HG03064 (cell line): ENCODE data around the gene CCSAP.
"Not testable (repeated sequence)": the region's sequence is repeated elsewhere in the genome, so short reads cannot be mapped to it uniquely, and the experiment has no call there.

Experiments used
- ATAC-seq: cut with Tn5 transposase; IDR thresholded peaks from one replicate; pipeline ENCODE4 v1.9.1; 2021; ENCODE audit warnings: low read depth; ENCODE audit not compliant: unreplicated experiment

CCSAP gene

GRCh38 chr1:229293528-229294204 lies 49.2 kb downstream of the CCSAP start:
- no peak for ATAC-seq

DNA sequence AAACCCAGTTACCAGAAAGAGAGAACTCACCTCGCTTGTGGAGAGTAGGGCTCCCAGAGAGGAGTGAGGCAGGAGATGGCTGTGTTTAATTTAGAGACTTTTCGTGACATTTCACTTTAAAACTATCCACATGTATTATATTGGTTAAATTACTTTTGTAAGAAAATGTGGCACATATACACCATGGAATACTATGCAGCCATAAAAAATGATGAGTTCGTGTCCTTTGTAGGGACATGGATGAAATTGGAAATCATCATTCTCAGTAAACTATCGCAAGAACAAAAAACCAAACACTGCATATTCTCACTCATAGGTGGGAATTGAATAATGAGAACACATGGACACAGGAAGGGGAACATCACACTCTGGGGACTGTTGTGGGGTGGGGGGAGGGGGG lies 51.2 kb downstream of the CCSAP start:
- not testable (repeated sequence) for ATAC-seq

- ATAC-seq: no peak
Observed at GRCh38 chr1:229288516-229288915, 54.3 kb downstream of the CCSAP start.

DNA sequence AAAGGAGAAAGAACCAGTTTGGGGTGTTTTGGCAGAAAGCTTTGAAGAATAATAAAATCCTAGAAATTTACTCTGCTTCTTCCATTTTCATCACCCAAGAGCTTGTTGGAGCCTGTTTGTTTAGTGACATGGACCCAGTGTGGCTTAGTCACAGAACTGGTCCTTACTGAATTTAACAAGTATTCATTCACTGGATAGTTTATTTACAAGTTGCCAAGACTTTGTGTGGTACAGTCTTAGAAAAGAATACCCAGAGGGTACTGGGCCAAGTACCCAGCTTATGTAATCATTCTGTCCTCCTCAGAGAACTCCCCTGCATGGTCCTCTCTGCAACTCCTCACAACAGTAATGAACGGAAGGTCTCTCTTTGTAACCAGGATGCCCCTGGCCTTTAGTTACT lies 55.6 kb downstream of the CCSAP start:
- no peak for ATAC-seq

- no peak for ATAC-seq
Observed at GRCh38 chr1:229286099-229286766, 56.6 kb downstream of the CCSAP start.

DNA sequence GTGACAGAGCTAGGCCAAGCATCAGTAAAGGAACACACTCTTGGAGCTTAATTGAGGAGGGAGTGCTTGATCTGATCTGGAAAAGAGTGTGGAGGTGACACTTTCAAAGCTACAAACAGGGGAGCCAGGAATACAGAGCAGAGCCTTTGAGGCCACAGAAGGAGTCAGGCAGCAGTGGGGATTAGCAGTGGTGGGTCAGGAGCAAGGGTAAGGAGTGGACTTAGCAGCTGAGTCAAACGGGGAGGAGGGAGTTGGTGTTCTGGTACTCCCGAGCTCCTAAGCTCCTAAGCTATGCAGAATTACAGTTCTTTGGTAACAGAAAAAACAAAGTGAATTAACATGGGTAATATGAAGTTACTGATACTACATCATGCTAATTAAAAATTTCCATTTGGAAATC lies 57.4 kb downstream of the CCSAP start:
- no peak for ATAC-seq

DNA sequence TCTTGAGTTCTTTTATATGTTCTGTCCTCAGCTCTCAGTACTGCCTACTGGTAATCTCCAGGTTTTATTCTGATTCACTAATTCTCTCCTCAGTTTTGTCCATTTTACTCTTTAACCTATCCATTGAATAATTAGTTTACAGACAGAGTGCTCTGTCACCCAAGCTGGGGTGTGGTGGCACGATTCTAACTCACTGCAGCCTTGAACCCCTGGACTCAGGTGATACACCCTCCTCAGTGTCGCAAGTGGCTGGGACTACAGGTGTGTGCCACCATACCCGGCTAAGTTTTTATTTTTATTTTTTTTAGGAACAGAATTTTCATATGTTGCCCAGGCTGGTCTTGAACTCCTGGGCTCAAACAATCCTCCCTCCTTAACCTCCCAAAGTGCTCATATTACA lies 58.0 kb downstream of the CCSAP start:
- no peak for ATAC-seq

GRCh38 chr1:229283183-229283611 lies 59.6 kb downstream of the CCSAP start:
- ATAC-seq: no peak

DNA sequence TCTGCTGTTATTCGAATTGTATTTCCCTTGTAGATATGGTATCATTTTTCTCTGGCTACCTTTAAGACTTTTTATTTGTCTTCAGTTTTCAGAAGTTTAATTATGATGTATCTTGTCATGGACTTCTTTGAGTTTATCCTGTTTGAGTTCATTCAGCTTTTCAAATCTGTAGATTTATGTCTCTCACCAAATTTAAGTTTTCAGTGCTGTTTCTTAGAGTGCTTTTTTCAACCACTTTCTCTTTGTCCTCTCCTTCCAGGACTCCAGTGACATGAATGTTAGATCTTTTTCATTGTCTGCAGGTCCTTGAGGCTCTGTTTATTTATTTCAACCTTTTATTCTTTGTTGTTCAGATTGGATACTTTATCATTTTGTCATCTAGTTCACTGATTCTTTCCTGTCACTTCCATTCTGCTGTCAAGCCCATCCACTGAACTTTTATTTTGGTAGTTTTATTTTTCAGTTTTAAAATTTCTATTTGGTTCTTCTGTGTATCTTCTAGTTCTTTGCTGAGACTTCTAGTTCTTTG lies 60.5 kb downstream of the CCSAP start:
- ATAC-seq: no peak

GRCh38 chr1:229281339-229281926 lies 61.4 kb downstream of the CCSAP start:
- ATAC-seq: no peak

DNA sequence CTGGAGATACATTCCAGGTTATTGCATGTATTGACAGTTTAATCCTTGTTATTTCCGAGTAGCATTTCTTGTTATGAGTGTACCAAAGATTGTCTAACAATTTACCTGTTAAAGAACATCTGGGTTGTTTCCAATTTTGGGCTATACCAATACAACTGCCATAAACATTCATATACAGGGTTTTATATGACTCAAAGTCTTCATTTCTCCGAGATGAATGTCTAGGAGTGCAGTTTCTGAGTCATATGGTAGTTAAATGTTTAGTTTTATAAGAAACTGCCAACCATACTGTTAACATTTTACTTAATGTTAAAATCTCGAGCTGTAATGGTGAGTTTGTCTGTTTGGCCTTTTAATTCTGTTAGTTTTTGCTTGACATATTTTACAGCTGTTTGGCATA lies 61.9 kb downstream of the CCSAP start:
- no peak for ATAC-seq

GRCh38 chr1:229280037-229280828 lies 62.6 kb downstream of the CCSAP start:
- no peak for ATAC-seq

GRCh38 chr1:229279242-229279641 lies 63.6 kb downstream of the CCSAP start:
- no peak for ATAC-seq

- ATAC-seq: no peak
Observed at GRCh38 chr1:229278120-229278741, 64.6 kb downstream of the CCSAP start.

GRCh38 chr1:229275005-229275404 lies 67.8 kb downstream of the CCSAP start:
- no peak for ATAC-seq

GRCh38 chr1:229273507-229274232 lies 69.2 kb downstream of the CCSAP start:
- ATAC-seq: no peak

DNA sequence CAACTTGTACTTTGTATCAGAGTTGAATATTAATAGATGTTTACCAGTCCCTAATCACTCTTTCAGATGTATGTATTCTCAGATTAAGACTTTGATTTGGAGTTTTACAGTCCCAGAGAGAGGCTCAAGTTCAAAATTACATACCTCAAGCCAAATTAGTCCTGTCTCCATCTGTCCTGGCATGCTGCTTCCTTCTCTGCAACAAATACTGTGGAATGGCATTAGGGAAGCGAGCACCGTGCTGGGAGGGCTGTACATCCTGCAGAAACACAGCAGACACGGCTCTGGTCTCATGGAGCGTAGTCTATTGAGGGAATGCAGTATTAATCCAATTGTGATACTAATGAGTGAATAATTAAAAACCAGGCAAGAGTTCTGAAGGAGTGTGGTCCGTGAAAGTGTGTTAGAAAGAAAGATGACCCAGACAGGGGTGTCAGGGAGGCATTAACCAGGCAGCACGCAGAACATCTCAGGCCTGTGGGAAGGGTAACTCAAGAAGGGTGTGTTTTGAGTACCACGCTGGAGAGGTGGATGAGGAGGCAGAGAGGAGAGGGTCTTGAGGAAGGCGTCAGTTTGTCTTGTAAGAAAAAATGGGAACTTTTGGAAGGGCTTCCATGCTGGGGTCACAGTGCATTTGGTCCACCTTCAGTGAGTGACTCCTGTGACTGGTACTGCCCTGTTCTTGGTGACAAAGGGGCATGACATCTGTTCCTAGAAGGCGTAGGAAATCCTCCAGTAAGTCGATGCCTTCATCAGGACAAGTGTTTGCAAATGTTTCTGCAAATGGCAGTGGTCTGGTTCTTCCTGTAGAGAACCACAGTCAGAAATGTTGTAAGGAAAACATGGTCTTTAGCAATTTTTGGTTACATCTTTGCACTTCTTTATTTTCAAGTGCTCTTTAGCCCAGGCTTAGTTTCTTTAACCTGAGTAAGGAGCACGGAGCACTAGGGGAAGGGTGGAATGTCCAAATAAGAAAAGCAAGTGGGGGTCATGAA lies 70.4 kb downstream of the CCSAP start:
- no peak for ATAC-seq

- peak; percentile 55 for ATAC-seq
Observed at GRCh38 chr1:229271448-229272159, 71.2 kb downstream of the CCSAP start.
